Epithelial cell of proximal tubule (primary cell): ENCODE measurements around the gene BAIAP2. TPM values are rescaled to one million over a fixed set of nuclear protein-coding genes. Genes with fewer than 3 reads are reported as not detected.

Experiments
- DNase-seq: peaks from one replicate; pipeline ENCODE4 v3.0.0-alpha.2; 2011; ENCODE audit warnings: low read depth
- H3K4me3 ChIP-seq: 2 replicates; pipeline ENCODE4 v1.5.1; 2011; ENCODE audit warnings: low read depth, mild to moderate bottlenecking, low read length
- total RNA-seq: library from RNA; depleted of rRNA; stranded (reverse); fragments of >200 nt; gene quantifications from 2 replicates; pipeline ENCODE4 v1.2.3, GENCODE V29; 2015
- TF ChIP-seq, protein P1 (sequence below): conservative IDR thresholded peaks from 2 replicates; pipeline ENCODE4 v1.5.1; 2012; ENCODE audit warnings: low read depth, mild to moderate bottlenecking, low read length

BAIAP2 gene
- total RNA-seq, 1 donor from 2014 or later: 44.0 TPM

DNA sequence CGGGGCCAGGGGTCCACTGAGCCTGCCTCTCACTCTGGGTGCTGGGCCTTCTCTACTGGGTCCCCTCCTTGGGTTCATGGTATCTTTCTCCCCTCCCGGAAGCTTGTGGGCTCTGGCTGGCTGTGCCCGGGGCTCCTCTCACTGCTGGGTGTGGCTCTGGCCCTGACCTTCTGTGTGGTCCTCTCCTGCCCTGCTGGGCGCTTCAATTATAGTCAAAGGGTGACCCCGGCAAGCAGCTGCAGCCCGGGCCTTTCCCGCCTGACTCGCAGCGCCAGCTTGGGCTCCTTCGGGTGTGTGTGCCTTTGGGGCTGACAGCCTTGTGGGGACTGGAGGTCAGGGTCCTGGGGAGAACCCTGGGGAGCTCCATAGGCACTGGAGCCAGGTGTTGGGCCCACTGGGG, 76.1 kb downstream of the BAIAP2 start:
- no peak overlapping the region for H3K4me3 ChIP-seq
- no peak for DNase-seq
- TF ChIP-seq, protein P1, sequence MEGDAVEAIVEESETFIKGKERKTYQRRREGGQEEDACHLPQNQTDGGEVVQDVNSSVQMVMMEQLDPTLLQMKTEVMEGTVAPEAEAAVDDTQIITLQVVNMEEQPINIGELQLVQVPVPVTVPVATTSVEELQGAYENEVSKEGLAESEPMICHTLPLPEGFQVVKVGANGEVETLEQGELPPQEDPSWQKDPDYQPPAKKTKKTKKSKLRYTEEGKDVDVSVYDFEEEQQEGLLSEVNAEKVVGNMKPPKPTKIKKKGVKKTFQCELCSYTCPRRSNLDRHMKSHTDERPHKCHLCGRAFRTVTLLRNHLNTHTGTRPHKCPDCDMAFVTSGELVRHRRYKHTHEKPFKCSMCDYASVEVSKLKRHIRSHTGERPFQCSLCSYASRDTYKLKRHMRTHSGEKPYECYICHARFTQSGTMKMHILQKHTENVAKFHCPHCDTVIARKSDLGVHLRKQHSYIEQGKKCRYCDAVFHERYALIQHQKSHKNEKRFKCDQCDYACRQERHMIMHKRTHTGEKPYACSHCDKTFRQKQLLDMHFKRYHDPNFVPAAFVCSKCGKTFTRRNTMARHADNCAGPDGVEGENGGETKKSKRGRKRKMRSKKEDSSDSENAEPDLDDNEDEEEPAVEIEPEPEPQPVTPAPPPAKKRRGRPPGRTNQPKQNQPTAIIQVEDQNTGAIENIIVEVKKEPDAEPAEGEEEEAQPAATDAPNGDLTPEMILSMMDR: no peak

DNA sequence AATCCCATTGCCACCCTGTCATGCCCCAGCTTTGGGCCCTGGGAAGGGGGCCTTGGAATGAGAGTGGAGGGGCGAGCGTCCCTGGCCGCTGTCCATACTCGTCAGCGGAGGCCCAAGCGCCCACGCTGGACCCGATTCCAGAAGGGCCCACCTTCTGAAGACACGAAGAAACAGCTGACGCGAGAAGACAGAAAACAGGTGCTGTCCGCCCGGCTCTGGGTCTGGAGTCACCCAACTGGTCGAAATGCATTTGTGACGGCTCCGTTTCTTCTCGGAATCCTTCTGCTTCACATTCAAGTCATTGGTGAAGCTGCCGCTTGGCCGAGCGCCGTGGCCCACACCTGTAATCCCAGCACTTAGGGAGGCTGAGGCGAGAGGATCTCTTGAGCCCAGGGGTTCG, 77.5 kb downstream of the BAIAP2 start:
- TF ChIP-seq, protein P1: no peak
- H3K4me3 ChIP-seq: no peak overlapping the region
- DNase-seq: no peak

DNA sequence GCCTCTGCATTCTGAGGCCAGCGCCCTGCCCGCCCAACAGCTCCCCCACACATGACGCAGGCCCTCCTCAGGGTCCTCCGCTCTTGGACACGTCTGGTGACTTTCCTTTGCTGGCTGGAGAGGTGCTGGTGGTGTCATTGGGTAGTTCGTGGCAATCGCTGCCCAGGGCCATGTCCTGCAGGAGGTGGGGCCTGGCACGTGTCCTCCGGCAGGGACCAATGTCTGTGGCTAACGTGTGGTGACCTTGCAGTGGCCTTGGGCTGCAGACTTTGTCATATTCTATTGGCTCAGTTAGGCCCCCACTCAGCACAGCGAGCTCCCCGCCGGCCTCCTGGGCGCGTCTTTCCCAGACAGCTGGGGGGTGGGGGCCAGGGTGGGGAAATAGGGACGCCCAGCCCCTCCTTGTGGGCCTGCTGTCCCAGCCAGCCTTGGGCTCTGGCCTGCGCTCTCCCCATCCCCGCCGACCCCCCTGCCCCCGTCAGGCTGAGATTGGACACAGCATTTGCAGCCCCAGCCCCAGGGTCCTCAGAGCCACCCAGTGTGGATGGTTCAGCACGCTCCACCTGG, 78.3 kb downstream of the BAIAP2 start:
- H3K4me3 ChIP-seq: no peak overlapping the region
- no peak for DNase-seq
- TF ChIP-seq, protein P1: no peak

DNA sequence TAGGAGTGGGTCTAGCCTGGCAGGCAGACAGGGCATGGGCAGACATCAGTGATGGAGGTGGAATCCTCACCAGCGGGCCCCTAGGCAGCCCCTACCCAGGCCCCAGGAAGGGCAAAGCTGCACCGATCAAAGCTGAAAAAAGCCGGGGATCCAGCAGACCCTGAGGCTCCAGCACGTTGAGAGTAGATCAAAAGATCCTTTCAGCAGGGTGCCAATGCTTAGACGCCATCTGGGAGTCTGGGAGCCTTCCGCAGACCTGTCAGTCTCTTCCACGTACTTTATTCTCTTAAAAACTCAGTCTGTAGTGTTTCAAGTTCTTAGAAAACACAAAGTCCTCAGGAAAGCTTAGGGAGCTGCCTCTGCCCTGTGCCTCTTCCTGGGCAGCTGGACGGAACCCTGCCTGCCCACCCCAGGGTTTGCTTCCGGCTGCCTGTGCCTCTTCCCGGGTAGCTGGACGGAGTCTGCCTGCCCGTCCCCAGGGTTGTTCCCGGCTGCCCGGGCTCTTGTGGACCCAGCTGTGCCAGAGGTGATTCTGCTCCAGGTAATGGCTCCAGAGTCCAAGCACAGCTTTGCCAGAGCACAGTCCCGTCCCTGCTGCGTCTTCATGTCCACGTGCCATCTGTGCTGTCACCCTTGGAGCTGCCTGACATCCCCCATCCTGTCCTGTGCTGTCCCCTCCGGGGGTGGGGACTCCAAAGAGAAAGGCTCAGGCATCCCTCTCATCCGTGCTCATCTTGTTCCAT, 79.6 kb downstream of the BAIAP2 start:
- no peak overlapping the region for H3K4me3 ChIP-seq
- no peak for DNase-seq

DNA sequence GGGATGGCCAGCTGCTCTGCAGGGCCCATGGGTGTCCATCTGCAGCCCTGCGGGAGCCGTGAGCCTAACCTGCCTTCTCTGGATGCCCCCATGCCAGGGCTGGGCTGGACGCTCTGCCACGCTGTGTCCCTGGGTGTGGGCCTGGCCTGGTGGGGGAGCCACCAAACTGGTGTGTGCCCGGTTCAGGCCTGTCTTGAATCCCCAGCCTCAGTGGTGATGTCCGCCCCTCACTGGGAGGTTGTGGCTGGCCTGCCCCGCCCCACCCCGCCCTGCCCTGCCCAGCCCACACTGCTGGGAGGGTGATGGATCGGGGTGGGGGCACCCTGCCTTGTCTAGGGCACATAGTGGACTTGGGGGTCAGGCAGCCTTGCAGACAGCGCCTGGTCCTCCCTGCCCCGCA, 80.3 kb downstream of the BAIAP2 start:
- TF ChIP-seq, protein P1: no peak
- no peak for DNase-seq
- H3K4me3 ChIP-seq: no peak overlapping the region

More for the DNA sequence above, 79.6 kb downstream of the BAIAP2 start:
- TF ChIP-seq, protein P1: no peak

DNA sequence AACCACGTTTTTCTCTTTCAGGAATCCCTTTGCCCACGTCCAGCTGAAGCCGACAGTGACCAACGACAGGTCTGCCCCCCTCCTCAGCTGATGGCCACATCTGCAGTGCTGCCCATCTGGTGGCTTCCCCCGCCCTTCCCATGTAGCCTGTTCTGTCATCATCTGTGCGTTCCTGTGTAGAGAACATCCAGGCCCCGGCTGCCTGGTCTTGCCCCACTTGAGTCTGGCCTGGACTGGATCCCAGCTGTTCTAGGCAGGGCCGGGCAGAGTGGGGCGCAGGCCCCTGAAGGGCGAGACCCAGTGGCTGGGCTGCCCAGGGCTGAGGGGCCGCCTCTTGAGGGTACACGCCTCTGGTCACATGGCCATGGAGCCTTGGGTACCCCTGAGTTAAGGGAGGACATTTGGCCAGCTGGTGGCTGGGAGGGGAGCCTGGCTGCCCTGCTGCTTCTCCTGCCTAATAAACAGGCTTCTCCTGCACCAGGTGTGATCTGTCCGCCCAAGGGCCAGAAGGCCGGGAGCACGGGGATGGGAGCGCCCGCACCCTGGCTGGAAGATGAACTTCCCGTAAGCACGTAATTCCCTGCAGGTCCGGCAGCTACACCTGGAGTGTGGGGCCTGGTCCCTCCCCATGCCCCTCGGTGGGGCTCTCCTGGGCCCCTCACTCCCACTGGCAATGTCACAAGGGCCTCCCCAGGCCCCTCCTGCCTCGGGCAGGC, 81.0 kb downstream of the BAIAP2 start:
- TF ChIP-seq, protein P1: no peak
- no peak overlapping the region for H3K4me3 ChIP-seq
- no peak for DNase-seq
